Nephron progenitor cell (in vitro differentiated cells): ENCODE measurements around the gene AGBL4.

Source experiments
- DNase-seq: peaks from one replicate; pipeline ENCODE4 v3.0.0; 2021
- H3K27ac Mint-ChIP-seq: 2 replicates; pipeline ENCODE4 v1.8.0; 2021; ENCODE audit warnings: mild to moderate bottlenecking, moderate library complexity, mixed read lengths
- H3K27me3 Mint-ChIP-seq: 2 replicates; pipeline ENCODE4 v1.8.0; 2021; ENCODE audit warnings: mild to moderate bottlenecking, low read depth, mixed read lengths; ENCODE audit not compliant: poor library complexity
- H3K36me3 Mint-ChIP-seq: 2 replicates; pipeline ENCODE4 v1.8.0; 2021; ENCODE audit warnings: low read depth, mixed read lengths
- H3K4me1 Mint-ChIP-seq: 2 replicates; pipeline ENCODE4 v1.8.0; 2021; ENCODE audit warnings: mixed read lengths
- H3K4me3 Mint-ChIP-seq: 2 replicates; pipeline ENCODE4 v1.8.0; 2021; ENCODE audit warnings: mild to moderate bottlenecking, moderate library complexity, mixed read lengths
- H3K9me3 Mint-ChIP-seq: 2 replicates; pipeline ENCODE4 v1.8.0; 2021; ENCODE audit warnings: mild to moderate bottlenecking, moderate library complexity, mixed read lengths
- TF ChIP-seq, protein P1 (sequence below): fragments of 200-600 bp; sonication (generic); IDR thresholded peaks from 2 replicates; pipeline ENCODE4 v1.5.0; 2021; ENCODE audit warnings: antibody characterized with exemption

The AGBL4 gene

DNA sequence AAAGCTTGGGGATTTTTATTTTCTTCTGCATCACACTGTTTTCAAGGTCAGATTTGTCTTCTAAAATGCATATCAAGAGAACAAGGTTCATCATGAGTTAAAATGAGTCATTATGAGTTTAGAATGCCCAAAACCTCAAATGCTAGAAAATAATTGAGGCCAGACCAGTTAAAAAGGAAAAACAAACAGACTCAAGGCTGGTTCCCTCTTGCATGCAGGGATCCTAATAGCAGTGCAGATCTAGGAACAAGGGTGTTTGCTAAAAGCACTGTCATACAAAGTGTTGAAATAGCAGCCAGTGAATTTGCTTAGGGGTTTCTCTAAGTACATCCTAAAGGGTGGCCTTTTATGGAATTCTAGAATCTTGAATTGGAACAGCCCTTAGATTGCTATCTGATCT is 1262.3 kb downstream of the AGBL4 start:
- Mint-ChIP-seq H3K9me3 (no peaks in the 10 kb centered on the region), H3K27ac (peak overlapping the region; percentile 26), H3K36me3 (peaks cover 74% of the 10 kb centered on the region), H3K27me3 (peaks cover 2% of the 10 kb centered on the region), H3K4me1 (no peaks in the 10 kb centered on the region), H3K4me3 (no peak overlapping the region)
- TF ChIP-seq, protein P1, sequence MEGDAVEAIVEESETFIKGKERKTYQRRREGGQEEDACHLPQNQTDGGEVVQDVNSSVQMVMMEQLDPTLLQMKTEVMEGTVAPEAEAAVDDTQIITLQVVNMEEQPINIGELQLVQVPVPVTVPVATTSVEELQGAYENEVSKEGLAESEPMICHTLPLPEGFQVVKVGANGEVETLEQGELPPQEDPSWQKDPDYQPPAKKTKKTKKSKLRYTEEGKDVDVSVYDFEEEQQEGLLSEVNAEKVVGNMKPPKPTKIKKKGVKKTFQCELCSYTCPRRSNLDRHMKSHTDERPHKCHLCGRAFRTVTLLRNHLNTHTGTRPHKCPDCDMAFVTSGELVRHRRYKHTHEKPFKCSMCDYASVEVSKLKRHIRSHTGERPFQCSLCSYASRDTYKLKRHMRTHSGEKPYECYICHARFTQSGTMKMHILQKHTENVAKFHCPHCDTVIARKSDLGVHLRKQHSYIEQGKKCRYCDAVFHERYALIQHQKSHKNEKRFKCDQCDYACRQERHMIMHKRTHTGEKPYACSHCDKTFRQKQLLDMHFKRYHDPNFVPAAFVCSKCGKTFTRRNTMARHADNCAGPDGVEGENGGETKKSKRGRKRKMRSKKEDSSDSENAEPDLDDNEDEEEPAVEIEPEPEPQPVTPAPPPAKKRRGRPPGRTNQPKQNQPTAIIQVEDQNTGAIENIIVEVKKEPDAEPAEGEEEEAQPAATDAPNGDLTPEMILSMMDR: no peak
- no peak for DNase-seq

DNA sequence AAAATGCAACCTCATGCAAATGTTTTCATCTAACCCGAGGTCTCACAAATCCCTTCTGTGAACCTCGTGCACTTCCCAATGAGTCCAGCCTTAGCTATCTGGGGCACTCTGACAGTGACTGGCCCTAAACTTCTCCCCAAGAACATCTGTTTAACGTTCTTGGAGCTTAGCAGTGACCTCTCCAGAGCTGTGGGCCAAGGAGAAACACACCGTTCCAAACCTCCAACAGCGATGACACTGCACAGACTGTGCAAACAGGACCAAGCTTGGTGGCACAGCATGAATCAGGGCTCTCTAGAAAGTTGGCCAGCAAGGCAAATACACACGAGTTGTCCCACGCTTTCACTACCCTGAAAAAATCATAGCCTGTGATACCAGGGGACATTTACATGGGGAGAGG is 1262.9 kb downstream of the AGBL4 start:
- Mint-ChIP-seq H3K9me3 (no peaks in the 10 kb centered on the region), H3K4me1 (no peaks in the 10 kb centered on the region), H3K4me3 (no peak overlapping the region), H3K27me3 (peaks cover 2% of the 10 kb centered on the region), H3K36me3 (peaks cover 73% of the 10 kb centered on the region), H3K27ac (no peak overlapping the region)
- no peak for DNase-seq
- TF ChIP-seq, protein P1: no peak

DNA sequence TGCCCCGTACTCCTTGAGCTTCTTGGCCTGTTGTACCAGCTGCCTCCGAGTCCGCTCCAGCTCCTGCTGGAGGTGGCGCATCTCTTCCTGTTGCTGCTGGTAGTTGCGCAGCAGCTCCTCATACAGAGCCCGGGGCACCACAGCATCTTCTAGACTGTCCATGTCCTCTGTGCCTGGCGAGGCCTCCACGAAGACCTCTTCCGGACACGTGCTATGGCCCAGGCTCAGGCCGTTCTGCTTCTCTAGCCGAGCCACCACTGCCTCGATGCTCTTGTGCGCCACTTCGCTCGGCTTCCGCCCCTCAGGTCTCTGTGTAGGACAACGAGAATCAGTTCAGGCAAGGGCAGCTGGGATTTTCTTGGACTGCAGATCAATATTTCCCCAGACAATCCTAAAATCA is 1264.8 kb downstream of the AGBL4 start:
- Mint-ChIP-seq H3K27me3 (peaks cover 2% of the 10 kb centered on the region), H3K36me3 (peaks cover 75% of the 10 kb centered on the region), H3K4me3 (no peak overlapping the region), H3K27ac (no peak overlapping the region), H3K4me1 (peaks cover under 1% of the 10 kb centered on the region), H3K9me3 (no peaks in the 10 kb centered on the region)
- TF ChIP-seq, protein P1: no peak
- DNase-seq: no peak

DNA sequence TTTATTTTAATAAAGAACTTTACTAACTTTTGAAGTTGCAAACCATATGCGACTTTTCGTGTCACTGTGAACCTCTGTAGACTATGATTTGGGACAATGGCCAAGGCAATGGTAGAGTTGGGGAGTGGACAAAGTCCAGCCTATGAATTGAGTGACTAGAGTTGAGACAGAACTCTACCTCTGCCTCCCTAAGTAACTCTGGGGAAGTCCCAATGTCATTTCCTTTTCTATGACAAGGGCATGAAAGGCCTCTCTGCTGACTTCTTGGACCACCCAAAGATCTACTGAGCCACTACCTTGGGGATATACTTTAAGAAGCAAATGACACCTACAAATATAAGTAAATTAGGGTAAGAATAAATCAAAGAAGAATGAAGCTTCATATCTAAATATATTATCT is 1266.4 kb downstream of the AGBL4 start:
- H3K9me3 Mint-ChIP-seq: no peaks in the 10 kb centered on the region
- TF ChIP-seq, protein P1: no peak
- H3K4me3 Mint-ChIP-seq: no peak overlapping the region
- no peak for DNase-seq
- peaks cover 76% of the 10 kb centered on the region for H3K36me3 Mint-ChIP-seq
- no peak overlapping the region for H3K27ac Mint-ChIP-seq
- H3K27me3 Mint-ChIP-seq: no peaks in the 10 kb centered on the region
- H3K4me1 Mint-ChIP-seq: peaks cover 6% of the 10 kb centered on the region

DNA sequence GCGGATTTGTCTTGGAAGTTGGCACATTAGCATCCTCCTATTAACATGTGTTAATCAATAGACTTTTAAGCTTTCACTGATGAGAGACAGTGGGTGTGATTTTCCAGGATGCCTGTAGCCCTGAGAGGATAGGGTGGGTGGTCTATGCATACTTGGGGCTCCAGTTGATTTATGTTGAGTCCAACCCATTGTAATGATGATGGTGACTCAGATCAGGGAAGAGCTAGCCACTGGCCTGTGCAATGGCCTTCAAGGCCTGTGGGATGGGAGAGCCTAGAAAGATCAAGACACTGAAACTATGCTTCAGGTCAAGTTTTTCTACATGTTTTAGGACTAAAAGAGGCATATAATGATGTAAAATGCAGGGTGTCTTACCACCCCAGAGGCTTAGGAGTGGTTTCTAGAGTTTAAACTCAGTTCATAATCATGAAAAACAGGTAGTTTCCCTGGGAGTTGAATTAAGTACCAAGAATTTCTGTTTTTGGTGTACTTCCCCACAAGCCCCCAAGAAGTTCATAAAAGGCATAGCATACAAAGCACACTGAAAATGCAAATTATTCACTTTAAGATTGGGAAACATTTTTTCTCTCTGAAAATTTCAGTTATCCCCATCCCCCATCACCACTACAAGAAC is 1267.0 kb downstream of the AGBL4 start:
- peaks cover 75% of the 10 kb centered on the region for H3K36me3 Mint-ChIP-seq
- no peaks in the 10 kb centered on the region for H3K27me3 Mint-ChIP-seq
- no peaks in the 10 kb centered on the region for H3K9me3 Mint-ChIP-seq
- no peak for DNase-seq
- no peak overlapping the region for H3K27ac Mint-ChIP-seq
- TF ChIP-seq, protein P1: no peak
- peaks cover 6% of the 10 kb centered on the region for H3K4me1 Mint-ChIP-seq
- no peak overlapping the region for H3K4me3 Mint-ChIP-seq

DNA sequence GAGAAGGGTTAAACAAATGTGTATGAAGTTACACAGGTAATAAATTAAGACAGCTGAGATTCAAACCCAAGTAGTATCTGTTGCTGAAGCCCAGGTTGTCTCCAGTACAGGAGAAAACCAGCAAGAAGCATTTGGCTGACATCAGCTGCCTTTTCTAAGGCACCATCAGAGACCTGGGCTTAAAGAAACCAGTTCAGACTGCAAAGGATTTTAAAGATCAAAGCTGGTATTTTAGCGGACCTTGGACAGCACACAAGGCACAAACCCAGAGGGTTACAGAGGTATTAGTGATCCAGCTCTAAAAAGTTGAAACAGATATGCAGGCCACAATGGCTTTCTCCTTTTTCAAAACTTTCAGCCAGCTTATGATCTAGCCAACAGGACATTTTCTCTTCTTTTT is 1270.5 kb downstream of the AGBL4 start:
- TF ChIP-seq, protein P1: no peak
- Mint-ChIP-seq H3K36me3 (peaks cover 67% of the 10 kb centered on the region), H3K9me3 (no peaks in the 10 kb centered on the region), H3K27me3 (no peaks in the 10 kb centered on the region), H3K4me3 (no peak overlapping the region), H3K4me1 (peaks cover 25% of the 10 kb centered on the region), H3K27ac (no peak overlapping the region)
- no peak for DNase-seq
